Measurements from ENCODE around the gene COLGALT1. TPM values are rescaled to one million over a fixed set of nuclear protein-coding genes. Genes with fewer than 3 reads are reported as not detected.
"Not testable (repeated sequence)": the region's sequence is repeated elsewhere in the genome, so short reads cannot be mapped to it uniquely, and the experiment has no call there.

COLGALT1 gene
- total and polyA plus RNA-seq, 2 experiments from 2014 or later, result 54.9 to 61.3 TPM

GRCh38 chr19:17564781-17565180, 9.3 kb downstream of the COLGALT1 start:
- H3K79me2 ChIP-seq, result no peaks in the 10 kb centered on the region
- no peaks in the 10 kb centered on the region for H3K36me3 ChIP-seq (replicated peaks; ENCODE audit: insufficient read depth, low read depth)
- H3K4me3 ChIP-seq, result no peak overlapping the region
- WGBS (ENCODE audit: low lambda C conversion rate, missing lambda C conversion rate), result 50% methylated on average over 6 of the region's 6 CpGs
- H3K4me1 ChIP-seq (ENCODE audit: insufficient read depth), result no peaks in the 10 kb centered on the region
- no peaks in the 10 kb centered on the region for H4K20me1 ChIP-seq (ENCODE audit: insufficient read depth, poor library complexity, severe bottlenecking)
- no peak overlapping the region for H3K27ac ChIP-seq
- H3K27me3 ChIP-seq, result no peaks in the 10 kb centered on the region
- H3K4me2 ChIP-seq, result no peak overlapping the region
- no peaks in the 10 kb centered on the region for H3K9me3 ChIP-seq (ENCODE audit: low read depth)
- no peaks in the 10 kb centered on the region for H3K9me2 ChIP-seq (replicated peaks; ENCODE audit: insufficient read depth)
- no peak for DNase-seq (ENCODE audit: low spot score)
- H2AFZ ChIP-seq, result no peak overlapping the region
- TF ChIP-seq EZH2 (IDR thresholded peaks at IDR 0.05; ENCODE audit: borderline replicate concordance) (no peak), EZH2phosphoT487 (IDR thresholded peaks at IDR 0.05; ENCODE audit: low read depth, severe bottlenecking, unreplicated experiment) (no peak)
- TF ChIP-seq, protein P1, sequence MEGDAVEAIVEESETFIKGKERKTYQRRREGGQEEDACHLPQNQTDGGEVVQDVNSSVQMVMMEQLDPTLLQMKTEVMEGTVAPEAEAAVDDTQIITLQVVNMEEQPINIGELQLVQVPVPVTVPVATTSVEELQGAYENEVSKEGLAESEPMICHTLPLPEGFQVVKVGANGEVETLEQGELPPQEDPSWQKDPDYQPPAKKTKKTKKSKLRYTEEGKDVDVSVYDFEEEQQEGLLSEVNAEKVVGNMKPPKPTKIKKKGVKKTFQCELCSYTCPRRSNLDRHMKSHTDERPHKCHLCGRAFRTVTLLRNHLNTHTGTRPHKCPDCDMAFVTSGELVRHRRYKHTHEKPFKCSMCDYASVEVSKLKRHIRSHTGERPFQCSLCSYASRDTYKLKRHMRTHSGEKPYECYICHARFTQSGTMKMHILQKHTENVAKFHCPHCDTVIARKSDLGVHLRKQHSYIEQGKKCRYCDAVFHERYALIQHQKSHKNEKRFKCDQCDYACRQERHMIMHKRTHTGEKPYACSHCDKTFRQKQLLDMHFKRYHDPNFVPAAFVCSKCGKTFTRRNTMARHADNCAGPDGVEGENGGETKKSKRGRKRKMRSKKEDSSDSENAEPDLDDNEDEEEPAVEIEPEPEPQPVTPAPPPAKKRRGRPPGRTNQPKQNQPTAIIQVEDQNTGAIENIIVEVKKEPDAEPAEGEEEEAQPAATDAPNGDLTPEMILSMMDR (IDR thresholded peaks at IDR 0.05; ENCODE audit: poor library complexity), result no peak

DNA sequence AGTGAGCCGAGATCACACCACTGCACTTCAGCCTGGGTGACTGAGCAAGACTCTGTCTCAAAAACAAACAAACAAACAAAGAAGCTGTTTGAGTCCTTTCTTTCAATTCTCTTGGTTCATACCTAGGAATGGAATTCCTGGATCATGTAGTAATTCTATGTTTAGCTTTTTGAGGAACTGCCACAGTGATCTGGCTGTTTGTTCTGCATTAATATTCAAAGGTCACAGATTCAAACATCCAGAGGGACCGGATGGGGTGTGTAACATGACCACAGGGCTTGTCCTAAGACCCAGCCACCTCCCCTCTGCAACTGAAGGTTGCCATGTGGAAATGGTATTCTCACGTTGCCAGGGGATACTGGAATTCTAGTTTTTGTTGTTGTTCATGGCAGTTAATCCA, 10.2 kb downstream of the COLGALT1 start:
- H3K36me3 ChIP-seq (replicated peaks; ENCODE audit: insufficient read depth, low read depth), result no peaks in the 10 kb centered on the region
- no peak overlapping the region for H3K4me2 ChIP-seq
- H3K27ac ChIP-seq, result no peak overlapping the region
- TF ChIP-seq EZH2phosphoT487 (IDR thresholded peaks at IDR 0.05; ENCODE audit: low read depth, severe bottlenecking, unreplicated experiment), result no peak
- TF ChIP-seq, protein P1 (IDR thresholded peaks at IDR 0.05; ENCODE audit: poor library complexity), result no peak
- TF ChIP-seq EZH2 (IDR thresholded peaks at IDR 0.05; ENCODE audit: borderline replicate concordance), result no peak
- H3K9me3 ChIP-seq (ENCODE audit: low read depth), result no peaks in the 10 kb centered on the region
- H3K27me3 ChIP-seq, result no peaks in the 10 kb centered on the region
- no peak overlapping the region for H2AFZ ChIP-seq
- H3K4me3 ChIP-seq, result no peak overlapping the region
- H3K4me1 ChIP-seq (ENCODE audit: insufficient read depth), result no peaks in the 10 kb centered on the region
- 79% methylated on average over 3 of the region's 3 CpGs for WGBS (ENCODE audit: low lambda C conversion rate, missing lambda C conversion rate)
- no peaks in the 10 kb centered on the region for H4K20me1 ChIP-seq (ENCODE audit: insufficient read depth, poor library complexity, severe bottlenecking)
- DNase-seq (ENCODE audit: low spot score), result no peak
- no peaks in the 10 kb centered on the region for H3K9me2 ChIP-seq (replicated peaks; ENCODE audit: insufficient read depth)
- H3K79me2 ChIP-seq, result no peaks in the 10 kb centered on the region

- no peaks in the 10 kb centered on the region for H3K9me2 ChIP-seq (replicated peaks; ENCODE audit: insufficient read depth)
- WGBS (ENCODE audit: low lambda C conversion rate, missing lambda C conversion rate), result 100% methylated on average over 1 of the region's 1 CpG
- H3K4me1 ChIP-seq (ENCODE audit: insufficient read depth), result no peaks in the 10 kb centered on the region
- H2AFZ ChIP-seq, result no peak overlapping the region
- no peaks in the 10 kb centered on the region for H4K20me1 ChIP-seq (ENCODE audit: insufficient read depth, poor library complexity, severe bottlenecking)
- no peak overlapping the region for H3K4me2 ChIP-seq
- H3K9me3 ChIP-seq (ENCODE audit: low read depth), result no peaks in the 10 kb centered on the region
- TF ChIP-seq, protein P1 (IDR thresholded peaks at IDR 0.05; ENCODE audit: poor library complexity), result no peak
- TF ChIP-seq EZH2phosphoT487 (IDR thresholded peaks at IDR 0.05; ENCODE audit: low read depth, severe bottlenecking, unreplicated experiment), result no peak
- no peak overlapping the region for H3K27ac ChIP-seq
- no peaks in the 10 kb centered on the region for H3K79me2 ChIP-seq
- no peak overlapping the region for H3K4me3 ChIP-seq
- no peak for DNase-seq (ENCODE audit: low spot score)
- no peaks in the 10 kb centered on the region for H3K27me3 ChIP-seq
- H3K36me3 ChIP-seq (replicated peaks; ENCODE audit: insufficient read depth, low read depth), result no peaks in the 10 kb centered on the region
Observed at GRCh38 chr19:17567940-17568339, 12.5 kb downstream of the COLGALT1 start.

DNA sequence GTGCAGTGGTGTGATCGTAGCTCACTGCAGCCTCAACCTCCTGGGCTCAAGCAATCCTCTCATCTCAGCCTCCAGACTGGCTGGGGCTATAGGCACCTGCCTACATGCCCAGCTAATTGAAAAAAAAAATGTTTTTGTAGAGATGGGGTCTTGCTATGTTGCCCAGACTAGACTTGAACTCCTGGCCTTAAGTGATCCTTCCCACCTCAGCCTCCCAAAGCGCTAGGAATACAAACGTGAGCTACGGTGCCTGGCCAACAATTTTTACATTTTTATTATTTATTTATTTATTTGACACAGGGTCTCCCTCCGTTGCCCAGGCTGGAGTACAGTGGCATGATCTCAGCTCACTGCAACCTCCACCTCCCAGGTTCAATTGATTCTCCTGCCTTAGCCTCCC, 14.8 kb downstream of the COLGALT1 start:
- not testable (repeated sequence) for H3K27me3 ChIP-seq; H3K27ac ChIP-seq; H3K4me2 ChIP-seq; H3K79me2 ChIP-seq; H4K20me1 ChIP-seq (ENCODE audit: insufficient read depth, poor library complexity, severe bottlenecking); H3K4me3 ChIP-seq; H3K4me1 ChIP-seq (ENCODE audit: insufficient read depth); H3K9me2 ChIP-seq (replicated peaks; ENCODE audit: insufficient read depth); DNase-seq (ENCODE audit: low spot score); H3K36me3 ChIP-seq (replicated peaks; ENCODE audit: insufficient read depth, low read depth); H3K9me3 ChIP-seq (ENCODE audit: low read depth); H2AFZ ChIP-seq
- 98% methylated on average over 5 of the region's 5 CpGs for WGBS (ENCODE audit: low lambda C conversion rate, missing lambda C conversion rate)
